Activated T-cell treated with anti-CD3 and anti-CD28 coated beads for 24 hours (primary cell): Measurements from ENCODE around the gene ASCC3.
"Not testable (repeated sequence)": the region's sequence is repeated elsewhere in the genome, so short reads cannot be mapped to it uniquely, and the experiment has no call there.

Source experiments
- DNase-seq: peaks from one replicate; pipeline ENCODE4 v3.0.0-alpha.2; 2020; ENCODE audit warnings: low read depth

The ASCC3 gene

DNA sequence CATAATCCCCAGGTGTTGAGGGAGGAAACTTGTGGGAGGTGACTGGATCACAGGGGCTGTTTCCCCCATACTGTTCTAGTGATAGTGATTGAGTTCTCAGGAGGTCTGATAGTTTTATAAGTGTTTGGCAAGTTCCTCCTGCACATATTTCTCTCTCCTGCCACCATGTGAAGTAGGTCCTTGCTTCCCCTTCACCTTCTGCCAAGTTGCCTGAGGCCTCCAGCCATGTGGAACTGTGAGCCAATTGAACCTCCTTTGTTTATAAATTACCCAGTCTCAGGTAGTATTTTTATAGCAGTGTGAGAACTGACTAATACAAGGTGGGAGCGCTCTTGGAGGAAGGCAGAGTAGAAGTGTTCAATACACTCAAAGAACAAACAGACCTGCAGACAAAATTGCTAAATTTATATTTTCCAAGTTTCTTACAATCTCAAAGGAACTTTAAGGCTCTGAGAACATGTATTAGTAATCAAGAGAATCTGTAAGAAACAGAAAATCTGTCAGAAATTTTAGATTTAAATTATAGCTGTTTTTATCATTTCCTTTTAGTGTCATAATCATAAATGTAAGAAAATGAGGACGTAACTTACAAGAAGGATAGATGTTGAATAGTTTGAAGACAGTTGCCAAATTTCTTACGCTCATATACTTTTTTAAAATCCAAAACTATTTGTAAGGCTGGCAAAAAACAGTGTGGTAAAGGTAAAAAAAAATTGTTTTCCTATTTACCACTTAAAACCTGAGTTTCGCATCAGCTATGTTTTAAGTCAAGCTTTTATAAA, 77.7 kb downstream of the ASCC3 start:
- DNase-seq: no peak

- DNase-seq: no peak
These were observed 80.1 kb downstream of the ASCC3 start for GRCh38 chr6:100801036-100801435.

DNA sequence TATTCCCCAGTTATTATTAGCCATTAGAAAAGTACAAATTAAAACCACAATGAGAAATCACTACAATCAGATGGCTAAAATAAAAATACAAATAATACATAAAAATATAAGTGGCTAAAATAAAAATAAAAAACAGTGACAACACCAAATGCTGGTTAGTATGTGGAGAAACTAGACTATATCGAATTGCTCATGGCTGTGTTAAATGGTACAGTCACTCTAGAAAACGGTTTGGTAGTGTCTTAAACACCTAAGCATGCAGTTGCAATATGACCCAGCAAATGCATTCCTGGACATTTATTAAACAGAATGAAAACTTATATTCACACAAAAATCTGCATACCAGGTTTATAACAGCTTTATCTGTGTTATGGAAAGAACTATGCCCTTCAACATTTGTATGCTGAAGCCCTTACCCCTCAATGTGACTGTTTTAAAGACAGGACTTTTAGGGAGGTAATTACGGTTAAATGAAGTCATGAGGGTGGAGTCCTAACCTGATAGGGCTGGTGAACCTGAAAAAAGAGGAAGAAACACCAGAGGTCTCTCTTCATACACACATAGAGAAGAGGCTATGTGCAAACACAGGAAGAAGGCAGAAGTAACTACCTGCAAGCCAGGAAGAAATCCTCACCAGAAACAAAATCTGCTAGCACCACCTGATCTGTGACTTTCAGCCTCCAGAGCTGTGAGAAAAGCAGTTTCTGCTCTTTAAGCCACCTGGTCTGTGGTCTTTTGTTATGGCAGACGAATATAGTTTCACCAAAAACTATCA, 84.9 kb downstream of the ASCC3 start:
- no peak for DNase-seq

DNA sequence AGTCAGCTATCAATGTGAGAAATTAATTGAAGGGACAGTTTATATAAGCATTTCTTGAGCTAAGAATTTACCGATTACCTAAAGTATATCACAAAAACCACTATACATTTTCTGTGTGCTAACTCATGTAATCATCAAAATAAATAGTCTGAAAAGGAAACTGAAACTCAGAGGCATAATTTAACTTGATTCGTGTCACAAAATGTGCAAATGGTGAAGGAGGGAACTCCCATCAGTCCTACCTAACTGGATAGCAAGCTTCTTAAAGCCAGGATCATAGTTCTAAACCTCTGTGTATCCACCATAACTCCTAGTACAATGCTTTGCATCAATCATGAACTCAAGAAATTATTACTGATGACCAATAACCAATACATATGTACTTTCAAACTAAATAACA, 91.0 kb downstream of the ASCC3 start:
- DNase-seq: no peak

DNA sequence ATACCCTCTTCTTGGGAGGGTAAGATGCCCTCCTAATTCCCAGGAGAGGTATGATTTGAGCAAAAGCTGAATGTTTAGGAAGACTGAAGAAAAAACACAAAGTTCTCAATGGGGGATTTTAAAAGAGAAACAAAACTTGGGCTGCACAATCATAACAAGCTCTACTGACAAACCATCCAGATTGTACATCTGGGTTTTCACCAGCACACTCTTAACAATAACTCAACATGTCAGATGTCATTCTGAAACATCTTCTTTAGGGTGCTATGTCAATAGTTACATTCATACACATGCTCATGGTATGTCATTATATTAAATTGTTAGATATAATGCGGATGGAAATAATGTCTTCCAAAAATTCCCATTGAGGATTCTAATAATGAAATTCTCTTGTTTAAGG, 95.1 kb downstream of the ASCC3 start:
- no peak for DNase-seq

GRCh38 chr6:100780648-100781047, 100.5 kb downstream of the ASCC3 start:
- no peak for DNase-seq

GRCh38 chr6:100775667-100776066, 105.5 kb downstream of the ASCC3 start:
- DNase-seq: no peak

- no peak for DNase-seq
These were observed 106.4 kb downstream of the ASCC3 start for GRCh38 chr6:100774681-100775080.

DNA sequence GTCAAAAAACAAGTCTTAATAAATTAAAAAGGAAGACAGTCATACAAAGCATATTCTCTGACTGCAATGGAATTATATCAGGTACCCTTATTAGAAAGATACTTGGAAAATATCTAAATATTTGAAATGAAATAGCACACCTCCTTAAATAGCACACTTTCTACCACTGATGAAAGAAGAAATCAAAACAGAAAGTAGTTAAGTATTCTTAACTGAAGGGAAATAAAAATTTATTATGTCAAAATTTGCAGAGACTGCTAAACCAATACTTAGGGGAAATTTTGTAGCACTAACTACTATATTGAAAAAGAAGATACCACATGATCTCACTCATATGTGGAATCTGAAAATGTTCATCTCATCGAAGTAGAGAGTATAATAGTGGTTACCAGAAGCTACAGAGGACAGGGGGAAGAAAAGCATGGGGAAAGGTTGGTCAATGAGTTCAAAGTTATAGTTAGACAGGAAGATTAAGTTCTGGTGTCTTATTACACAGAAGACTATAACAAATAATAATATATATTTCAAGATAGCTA, 112.2 kb downstream of the ASCC3 start:
- DNase-seq: no peak

- no peak for DNase-seq
These were observed 117.4 kb downstream of the ASCC3 start for GRCh38 chr6:100763617-100764241.

DNA sequence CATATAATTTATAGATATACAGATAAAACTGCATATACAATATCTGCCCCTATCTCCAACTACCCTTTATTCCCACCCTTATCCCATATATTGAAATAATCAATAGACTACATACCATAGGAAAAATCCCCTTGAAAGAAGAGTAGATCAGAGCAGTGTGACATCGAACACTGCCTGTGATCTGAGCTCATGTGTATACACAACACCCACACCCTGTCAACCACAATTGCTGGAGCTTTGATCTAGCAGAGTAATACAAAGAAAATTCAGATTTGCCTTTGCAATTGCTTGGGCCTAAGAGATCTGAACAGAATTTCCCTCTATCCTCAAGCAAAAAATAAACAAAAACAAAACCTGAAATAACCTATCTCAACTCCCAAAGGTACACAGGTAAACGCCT, 119.3 kb downstream of the ASCC3 start:
- DNase-seq: no peak

DNA sequence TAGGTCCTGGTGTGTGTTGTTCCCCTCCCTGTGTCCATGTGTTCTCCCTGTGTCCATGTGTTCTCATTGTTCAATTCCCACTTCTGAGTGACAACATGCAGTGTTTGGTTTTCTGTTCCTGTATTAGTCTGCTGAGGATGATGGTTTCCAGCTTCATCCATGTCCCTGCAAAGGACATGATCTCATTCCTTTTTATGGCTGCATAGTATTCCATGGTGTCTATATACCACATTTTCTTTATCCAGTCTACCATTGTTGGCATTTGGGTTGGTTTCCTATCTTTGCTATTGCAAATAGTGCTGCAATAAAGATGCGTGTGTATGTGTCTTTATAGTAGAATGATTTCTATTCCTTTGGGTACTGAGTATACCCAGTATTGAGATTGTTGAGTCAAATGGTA, 122.7 kb downstream of the ASCC3 start:
- not testable (repeated sequence) for DNase-seq

DNA sequence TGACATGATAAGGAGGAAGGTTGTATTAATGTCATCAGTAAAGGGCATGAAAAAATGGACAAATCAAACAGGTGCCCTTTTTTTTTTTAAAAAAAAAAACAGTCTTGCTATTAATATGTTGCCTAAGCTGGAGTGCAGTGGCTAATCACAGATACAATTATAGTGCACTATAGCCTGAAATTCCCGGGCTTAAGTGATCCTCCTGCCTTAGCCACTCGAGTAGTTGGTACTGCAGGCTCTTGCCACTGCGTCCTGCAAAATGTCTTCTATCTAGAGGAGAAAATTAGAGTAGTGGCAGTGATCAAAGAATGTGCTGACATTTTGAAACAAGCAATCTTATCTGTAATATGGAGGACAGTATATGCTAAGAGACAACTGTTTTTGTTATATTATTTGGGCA, 127.7 kb downstream of the ASCC3 start:
- no peak for DNase-seq

- no peak for DNase-seq
These were observed 129.5 kb downstream of the ASCC3 start for GRCh38 chr6:100751590-100751989.

DNA sequence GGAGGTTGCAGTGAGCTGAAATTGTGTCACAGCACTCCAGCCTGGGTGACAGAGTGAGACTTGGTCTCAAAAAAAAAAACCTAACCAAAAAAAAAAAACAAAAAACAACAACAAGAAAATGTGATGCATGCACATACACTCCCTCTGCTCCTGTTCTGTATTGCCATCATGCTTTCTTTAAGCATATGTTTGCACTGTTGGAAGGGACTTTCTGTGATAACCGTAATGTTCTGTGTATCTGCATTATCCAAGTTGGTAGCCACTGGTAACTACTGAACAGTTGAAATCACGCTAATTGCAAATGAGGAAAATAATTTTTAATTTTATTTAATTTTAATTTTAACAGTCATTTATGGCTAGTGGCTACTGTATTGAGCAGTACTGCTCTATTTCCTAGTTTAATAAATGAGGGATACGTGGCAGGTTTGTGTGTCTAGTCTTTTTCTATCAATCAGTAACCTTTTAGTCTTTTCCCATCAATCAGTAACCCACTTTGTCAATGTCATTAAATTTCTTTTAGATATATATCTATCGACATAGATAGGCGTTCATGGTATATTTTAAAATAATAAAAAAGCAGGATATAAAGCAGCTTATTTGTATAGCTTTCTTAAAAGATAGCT, 135.6 kb downstream of the ASCC3 start:
- no peak for DNase-seq

GRCh38 chr6:100740439-100740838, 140.7 kb downstream of the ASCC3 start:
- no peak for DNase-seq

DNA sequence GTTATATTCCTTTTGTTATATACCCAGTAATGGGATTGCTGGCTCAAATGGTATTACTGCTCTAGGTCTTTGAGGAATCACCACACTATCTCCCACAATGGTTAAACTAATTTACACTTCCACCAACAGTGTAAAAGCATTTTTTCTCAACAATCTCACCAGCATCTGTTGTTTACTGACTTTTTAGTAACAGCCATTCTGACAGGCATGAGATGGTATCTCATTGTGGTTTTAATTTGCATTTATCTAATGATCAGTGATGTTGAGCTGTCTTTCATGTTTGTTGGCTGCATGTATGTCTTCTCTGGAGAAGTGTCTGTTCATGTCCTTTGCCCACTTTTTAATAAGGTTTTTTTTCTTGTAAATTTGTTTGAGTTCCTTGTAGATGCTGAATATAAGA, 143.4 kb downstream of the ASCC3 start:
- not testable (repeated sequence) for DNase-seq

- DNase-seq: no peak
These were observed 149.7 kb downstream of the ASCC3 start for GRCh38 chr6:100731411-100731810.

GRCh38 chr6:100730001-100730980, 150.8 kb downstream of the ASCC3 start:
- DNase-seq: no peak

- DNase-seq: no peak
These were observed 154.5 kb downstream of the ASCC3 start for GRCh38 chr6:100726666-100727065.

GRCh38 chr6:100724696-100725095, 156.4 kb downstream of the ASCC3 start:
- no peak for DNase-seq
